CD4-positive, alpha-beta T cell treated with Interleukin-17A for 1 hour (primary cell): ENCODE measurements around the gene CENPT.
A peak's percentile ranks its signal among the peaks of the same experiment; 100 is the strongest.
"Not testable (repeated sequence)": the region's sequence is repeated elsewhere in the genome, so short reads cannot be mapped to it uniquely, and the experiment has no call there.

Experiments
- DNase-seq: peaks from one replicate; pipeline ENCODE4 v3.0.0-alpha.2; 2020

Gene CENPT

DNA sequence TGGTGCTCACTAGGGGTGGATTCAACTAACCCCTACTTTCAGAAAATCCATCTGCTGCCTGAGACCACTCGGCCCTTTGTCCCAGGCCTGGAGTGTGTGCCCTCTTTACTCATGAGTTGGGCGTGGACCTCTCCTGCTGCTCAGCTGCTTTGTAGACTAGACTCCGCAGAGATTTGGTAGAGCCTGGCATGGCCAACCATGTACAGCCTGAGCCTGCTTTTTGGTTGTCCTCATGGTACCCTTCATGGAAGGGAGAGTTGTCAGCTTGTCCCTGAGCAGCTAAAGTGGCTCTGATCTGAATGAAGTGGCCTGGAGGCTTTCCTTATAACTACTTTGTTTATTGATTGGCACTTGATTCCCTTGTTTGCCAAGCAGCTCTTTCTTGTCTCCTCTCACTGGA lies 26.9 kb upstream of the CENPT start:
- no peak for DNase-seq

DNA sequence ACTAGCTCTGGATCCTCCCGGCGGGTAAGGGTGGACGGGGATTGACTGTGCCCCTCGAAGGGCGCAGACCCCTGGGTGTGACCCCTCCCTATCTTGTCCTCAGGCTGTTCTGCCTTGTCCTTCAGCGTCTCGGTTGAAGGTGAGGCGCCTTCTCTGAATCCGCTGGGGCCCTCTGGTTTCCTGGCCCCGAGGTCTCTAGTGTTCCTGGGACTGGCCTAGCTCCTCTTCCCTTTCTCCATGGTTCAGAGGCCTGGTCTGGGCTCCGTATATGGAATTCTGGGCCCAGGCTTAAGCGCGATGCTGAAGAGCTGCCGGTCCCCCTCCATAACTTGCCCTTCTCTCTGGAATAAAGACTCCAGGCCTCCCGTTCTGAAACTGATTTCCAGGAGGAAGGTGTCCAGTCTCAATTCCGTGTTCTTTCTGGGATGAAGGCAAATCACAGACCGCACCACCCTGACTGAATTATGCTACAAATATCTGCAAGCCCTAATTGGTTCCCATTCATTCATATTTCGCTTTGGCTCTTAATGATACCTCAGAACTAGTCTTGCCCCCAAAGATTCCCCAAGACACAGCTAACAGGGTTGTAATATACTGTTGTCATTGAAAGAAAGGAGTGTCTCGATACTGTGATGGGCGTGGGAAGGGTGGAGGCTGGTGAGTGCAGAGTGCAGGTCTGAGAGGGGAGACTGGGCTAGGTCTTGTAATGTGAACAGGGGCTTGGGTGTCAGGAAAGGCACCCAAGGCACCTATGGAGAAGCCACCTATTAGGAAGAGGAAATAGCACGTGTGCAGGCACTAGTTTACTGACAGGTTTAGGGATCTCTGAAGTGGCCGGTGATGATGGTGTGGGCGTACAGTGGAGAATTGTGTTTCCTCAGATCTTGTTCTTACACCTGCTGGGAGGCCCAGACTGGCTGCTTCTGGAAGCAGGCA lies 26.2 kb upstream of the CENPT start:
- no peak for DNase-seq

DNA sequence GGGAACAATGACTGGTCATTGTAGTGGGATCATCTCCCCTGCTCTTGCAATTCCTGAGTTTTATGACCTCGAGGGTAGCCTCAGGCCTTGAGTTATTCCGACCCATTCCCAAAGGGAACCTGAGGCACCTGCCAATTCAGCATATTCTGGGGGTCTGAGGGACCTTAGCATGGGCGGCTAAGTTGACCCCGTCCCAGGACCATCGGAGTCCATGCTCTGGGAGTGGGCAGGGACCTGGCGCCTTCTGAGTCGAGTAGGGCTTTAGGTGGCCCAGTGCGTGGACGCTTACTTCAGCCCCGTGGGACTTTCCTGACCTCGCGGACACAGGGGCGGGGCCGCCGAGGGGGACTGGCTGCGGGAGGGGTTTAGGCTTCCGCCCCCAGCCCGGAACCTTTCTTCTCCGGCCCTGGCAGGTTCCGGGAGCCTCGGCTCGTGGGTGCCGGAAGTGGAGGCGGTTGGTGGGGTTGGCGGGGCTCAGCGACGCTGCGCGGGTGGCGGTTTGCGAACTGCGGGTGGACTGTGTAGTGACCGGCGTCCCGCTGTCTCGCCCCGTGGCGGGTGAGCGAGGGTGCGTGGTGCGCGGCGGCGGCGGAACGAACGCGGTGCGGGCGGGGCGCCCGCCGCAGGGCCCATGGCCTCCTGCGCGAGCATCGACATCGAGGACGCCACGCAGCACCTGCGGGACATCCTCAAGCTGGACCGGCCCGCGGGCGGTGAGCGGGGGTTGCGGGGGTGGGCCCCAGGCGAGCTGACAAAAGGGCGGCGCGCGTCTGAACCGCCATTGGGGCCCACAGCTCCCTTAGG lies 25.3 kb upstream of the CENPT start, which contains the start of gene EDC4:
EDC4 (plus strand) TSS at position 422 of the 804 bp plus-strand sequence; CDS start at position 632, 210 bp downstream.
- peak; percentile 91 for DNase-seq

DNA sequence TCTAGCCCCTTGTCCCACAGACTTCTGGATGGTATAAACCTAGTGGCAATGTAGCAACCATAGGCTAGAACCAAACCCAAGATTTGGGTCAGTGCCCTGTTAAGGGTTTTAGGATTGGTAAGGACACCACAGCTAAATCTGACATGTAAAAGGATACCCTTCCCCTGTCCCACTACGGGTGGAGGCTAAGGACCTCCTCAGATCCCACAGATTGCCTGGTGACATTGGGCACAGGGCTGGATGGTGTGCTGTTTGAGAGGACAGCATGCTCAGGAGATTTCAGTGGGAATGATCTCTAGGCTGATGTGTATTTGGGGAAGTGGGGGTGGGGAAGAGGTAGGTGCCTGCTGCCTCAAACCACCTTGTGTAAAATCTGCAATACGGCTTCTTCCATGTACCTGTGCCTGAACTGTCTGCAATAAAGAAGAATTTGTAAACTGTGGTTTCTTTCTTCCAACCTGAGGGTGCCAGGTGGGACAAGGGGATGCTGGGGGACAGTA lies 24.7 kb upstream of the CENPT start:
- no peak for DNase-seq

DNA sequence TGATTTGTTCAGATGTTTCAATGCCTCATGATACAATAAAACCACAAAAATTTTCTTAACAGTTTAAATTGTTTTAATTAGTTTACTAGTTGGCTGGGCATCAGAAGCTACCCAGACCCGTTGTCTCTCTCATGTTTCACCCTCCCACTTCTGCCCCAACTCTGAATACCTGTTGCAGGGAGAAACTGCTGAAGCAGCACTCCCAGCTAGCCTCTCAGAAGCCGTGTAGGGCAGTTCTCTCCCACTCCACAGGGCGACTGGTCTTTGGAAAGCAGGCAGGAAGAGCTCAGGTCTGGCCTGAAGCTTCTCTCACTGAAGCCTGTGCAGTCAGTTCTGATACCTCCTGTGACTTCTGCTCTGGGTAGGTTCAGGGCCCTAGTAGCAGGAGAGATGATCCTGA lies 23.8 kb upstream of the CENPT start:
- DNase-seq = no peak

DNA sequence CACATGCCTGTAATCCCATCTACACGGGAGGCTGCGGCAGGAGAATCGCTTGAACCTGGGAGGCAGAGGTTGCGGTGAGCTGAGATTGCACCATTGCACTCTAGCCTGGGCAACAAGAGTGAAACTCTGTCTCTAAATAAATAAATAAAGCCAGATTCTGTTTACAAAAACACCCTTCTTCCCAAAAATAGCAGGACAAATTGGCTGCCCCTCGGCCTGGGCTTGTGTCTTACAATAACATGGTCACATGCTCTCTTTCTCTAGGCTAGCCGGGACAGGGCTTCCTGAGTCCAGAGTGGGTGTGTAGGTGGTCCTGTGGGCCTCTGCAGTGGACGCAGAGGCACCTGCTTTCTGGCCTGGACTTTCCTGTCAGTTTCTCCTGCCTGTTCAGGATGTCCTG lies 22.2 kb upstream of the CENPT start:
- no peak for DNase-seq

DNA sequence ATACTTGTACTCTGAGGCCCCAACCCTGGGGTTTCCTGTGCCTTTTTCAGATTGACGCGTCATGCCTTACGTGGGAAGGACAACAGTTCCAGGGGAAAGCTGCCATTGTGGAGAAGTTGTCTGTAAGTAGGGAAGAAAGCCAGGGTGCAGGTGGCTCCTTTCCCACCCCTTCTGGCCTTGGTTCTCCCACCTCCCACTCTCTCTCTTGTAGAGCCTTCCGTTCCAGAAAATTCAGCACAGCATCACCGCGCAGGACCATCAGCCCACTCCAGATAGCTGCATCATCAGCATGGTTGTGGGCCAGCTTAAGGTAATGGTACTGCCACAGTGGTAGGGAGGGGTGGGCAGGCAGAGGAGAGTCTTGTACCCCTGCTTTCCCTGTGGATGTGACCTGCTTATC lies 20.8 kb upstream of the CENPT start:
- DNase-seq = no peak

DNA sequence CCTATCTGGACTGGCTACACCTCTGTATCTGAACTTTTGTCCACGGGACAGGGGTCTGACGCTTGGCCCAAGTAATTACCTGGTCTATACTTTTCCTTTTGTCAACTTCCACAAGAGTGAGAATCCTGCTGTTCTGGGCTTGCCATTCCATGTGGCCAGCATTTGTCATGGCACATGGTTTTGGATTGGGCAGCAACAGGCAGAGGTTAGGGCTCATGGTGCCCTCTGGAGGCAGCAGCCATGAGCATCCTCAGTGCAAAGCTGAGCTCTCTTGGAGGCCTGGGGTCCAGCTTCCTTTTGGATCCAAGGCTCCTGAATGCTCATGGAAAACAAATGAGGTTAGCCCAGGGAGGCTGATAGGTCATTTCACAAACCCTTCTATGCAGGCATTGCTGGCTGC lies 17.8 kb upstream of the CENPT start:
- peak; percentile 35 for DNase-seq

DNA sequence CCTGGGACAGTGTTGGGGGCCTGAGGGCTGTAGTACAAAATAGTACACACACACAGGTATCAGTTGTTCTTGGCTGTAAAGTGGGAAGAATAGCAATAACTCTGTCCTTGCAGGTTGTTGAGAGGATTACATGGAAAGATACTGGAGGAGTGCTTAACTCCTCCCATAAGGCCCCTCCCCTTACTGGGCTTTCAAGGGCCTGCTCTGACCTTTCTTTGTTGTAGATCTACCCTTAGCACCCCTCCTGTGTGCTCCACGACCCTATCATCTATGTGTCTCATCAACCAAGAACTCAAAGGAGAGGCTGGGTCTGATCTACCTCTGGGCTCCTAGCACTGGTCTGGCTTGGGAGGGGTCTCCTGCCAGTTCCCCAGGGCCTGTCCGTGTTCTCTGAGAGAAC lies 17.1 kb upstream of the CENPT start:
- no peak for DNase-seq

DNA sequence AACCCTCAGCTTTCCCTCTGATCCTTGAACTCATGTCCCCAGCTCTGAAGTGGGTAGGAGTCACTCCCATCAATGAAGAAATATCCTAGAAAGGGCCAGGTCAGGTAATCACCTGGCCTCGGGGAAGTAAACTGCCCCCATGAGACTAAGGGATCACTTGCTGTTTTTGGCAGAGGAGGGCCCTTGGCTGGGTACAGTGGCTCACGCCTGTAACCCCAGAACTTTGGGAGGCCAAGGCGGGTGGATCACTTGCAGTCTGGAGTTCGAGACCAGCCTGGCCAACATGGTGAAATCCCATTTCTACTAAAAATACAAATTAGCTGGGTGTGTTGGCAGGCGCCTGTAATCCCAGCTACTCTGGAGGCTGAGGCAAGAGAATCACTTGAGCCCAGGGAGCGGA lies 16.6 kb upstream of the CENPT start:
- DNase-seq = not testable (repeated sequence)

DNA sequence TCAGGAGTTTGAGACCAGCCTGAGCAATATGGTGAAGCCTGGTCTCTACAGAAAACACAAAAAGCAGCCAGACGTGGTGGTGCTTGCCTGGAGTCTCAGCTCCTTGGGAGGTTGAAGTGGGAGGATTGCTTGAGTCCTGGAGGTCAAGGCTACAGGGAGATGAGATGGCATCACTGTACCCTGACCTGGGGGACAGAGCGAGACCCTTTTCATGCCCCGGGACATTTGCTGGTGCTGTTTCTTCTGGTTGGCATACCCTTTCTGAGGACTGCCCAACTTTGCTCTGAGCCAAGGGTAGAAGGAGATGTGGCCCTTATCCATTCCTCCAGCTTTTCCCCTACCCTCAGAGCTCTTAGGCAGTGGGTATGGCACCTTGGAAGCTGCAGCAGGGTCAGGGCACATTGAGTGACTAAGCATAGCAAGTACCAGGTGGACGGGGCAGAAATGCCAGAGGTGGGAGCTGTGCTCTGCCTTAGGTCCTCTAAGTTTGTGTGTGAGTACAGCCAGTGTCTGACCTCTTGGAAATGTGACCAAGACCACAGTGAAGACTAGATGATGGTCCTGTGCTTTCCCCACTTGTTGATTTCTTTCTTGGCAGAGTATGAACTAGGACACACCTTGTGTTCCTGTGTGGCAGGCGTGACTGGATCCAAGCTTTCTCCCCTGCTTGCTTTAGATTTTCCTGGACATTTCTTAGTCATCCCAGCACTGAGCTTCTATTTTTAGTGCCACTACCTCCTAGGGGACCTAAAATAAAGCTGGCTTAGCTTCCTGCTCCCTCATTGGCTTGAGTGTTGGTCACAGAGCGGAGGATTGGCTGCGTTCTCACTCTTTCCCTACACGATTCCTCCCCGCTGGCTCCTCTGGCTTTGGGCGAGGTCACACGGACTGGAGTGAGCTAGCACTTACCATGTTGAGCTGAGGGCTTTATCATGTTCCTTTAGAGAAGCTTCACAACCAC lies 15.4 kb upstream of the CENPT start:
- DNase-seq = no peak

DNA sequence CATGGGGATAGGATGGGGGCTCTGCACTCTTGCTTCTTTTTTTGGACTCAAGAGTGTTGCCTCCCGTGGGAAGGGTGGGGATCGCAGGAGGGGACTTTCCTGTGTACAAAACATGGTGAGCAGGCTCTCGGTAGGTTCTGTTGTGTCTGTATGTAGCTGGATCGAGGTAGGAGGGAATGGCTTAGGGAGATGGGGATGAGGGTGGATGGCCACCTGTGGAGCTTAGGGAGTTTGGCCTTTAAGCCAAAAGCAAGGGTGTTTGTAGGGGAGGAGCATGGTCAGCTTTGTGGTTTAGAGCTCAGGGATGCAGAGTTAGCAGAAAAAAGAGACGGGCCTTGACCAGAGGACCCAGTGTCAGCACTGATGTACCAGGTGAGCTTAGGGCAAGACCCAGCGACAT lies 14.4 kb upstream of the CENPT start:
- no peak for DNase-seq

DNA sequence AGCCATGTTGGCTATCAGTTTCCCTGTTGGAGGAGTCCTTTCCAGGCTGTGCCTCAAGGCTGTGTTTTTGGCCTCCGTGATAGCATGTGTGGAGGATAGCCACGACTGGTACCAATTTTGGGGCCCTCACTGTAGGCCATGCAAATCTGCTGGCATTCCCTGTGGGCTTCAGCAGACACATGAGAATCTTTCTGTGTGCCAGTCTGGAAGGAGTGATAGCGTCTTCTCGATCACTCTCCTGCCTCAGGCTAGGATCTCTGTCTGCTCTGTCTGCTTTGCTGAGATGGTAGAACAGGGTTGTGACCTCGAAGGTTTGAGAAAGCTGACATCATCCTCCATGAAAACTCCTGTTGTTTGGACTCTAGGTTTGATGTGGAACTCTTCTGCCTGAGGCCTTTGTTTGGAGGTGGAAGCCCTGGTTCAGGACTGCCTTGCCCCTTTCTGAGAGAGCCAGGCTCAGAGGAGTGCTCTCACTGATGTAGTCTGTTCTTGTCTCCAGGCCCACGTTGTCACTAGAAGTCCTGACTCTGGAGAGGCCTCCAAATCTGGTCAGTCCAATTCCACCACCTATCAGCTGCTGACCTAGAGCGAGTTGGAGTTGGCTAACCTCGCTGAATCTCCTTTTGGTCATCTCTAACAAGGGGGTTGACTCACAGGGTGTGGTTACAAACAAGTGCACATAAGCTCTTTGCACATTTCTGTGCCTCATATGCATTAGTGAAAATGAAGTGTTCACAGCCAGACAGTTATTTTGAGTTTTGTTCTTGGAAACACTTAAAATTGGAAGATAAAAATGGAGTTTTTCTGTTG lies 13.3 kb upstream of the CENPT start:
- no peak for DNase-seq

DNA sequence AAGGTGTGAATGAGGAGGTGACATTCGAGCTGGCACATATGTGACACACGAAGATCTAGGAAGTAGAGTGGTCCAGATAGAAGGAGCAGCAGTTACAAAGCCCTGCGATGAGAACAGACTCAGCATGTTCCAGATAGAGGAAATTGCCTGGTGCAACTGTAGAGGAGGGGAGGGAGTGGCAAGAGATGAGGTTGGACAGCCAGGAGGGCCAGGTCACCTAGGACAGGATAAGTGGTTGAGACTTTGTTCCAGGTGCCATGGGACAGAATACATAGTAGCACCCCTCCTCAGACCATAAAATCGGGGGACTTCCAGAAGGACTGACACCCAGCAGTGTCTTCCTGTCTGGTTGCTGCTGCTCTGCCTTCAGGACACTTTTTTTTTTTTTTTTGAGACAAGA lies 11.0 kb upstream of the CENPT start:
- no peak for DNase-seq

DNA sequence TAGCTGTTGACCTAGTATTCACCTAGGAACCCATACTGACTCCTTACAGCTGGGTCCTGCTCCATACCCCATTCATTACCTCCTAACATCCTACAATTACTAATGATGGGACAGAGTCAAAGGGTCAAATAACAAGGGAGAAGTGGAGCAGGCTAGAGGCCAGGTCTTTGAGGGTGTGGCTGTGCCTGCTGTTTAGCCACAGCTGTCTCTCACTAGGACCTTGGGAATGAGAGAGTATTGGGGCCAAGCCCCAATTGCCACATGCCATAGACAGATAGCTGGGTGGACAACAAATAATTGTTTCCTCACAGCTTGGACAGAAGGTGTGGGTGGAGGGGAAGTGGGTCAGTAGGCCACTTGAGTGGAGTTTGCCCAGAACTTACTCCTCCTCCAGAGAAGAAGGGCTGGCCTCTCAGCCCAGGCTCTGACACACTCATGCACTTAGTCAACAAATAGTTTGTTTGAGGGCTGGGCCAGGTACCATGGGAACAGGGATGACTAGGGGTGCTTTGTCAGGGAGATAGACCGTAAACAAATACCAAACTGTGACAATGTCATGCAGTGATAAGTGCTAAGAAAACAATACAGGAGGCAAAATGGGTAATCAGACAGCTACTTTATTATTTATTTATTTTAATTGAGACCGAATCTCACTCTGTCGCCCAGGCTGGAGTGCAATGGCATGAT lies 10.2 kb upstream of the CENPT start:
- DNase-seq = peak; percentile 41

DNA sequence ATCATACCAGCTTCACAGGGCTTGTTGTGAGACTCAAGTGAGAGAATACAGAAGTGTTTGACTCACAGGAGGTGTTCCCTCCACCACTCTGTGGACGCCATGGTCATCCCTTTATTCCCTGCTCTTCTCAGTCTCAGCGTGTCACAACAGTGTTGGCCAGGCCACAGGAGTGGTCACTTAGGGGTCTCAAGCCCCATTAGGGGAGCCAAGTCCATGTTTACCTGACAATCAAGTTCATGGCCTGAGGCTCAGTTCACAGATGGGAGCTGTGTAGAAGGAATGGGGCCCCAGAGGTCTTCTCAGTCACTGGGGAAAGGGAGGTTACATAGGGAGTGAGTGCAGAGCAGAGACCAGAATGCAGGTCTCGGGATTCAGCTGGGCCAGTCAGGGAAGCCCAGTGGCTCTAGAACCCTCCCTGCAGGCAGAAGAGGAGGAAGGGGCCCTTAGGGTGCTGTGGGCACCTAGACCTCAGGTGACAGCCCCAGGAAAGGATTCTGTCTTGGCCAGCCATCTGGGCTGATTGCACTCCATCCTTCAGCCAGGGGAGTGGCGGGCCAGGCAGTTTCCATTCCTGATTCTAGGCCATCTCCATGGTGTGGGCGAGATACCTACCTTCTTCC lies 9.5 kb upstream of the CENPT start:
- DNase-seq = no peak

DNA sequence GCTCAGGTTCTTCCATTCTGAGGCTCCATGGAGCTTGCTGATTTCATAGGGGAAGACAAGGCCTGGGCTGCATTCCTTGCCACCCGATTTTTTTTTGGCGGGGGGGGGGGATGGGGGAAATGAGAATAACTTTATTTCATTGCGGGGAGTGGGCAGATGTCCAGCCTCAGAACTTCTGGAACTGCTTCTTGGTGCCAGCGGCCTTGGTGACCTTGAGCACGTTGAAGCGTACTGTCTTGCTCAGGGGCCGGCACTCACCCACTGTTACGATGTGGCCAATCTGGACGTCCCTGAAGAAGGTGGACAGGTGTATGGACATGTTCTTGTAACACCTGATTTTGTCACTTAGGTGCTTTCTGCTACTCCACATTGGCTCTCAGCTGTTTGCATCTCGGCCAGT lies 8.3 kb upstream of the CENPT start:
- DNase-seq = no peak

DNA sequence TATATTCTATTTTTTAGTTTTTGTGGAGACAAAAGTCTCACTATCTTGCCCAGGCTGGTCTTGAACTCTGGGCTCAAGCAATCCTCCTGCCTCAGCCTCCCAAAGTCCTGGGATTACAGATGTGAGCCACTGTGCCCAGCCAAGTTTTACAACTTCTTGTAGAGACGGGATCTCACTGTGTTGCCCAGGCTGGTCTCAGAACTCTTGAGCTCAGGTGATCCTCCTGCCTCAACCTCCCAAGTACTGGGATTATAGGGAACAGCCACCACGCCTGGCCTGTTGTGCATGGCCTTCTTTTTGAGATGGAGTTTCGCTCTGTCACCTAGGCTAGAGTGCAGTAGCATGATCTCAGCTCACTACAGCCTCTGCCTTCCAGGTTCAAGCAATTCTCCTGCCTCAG lies 6.2 kb upstream of the CENPT start:
- no peak for DNase-seq

DNA sequence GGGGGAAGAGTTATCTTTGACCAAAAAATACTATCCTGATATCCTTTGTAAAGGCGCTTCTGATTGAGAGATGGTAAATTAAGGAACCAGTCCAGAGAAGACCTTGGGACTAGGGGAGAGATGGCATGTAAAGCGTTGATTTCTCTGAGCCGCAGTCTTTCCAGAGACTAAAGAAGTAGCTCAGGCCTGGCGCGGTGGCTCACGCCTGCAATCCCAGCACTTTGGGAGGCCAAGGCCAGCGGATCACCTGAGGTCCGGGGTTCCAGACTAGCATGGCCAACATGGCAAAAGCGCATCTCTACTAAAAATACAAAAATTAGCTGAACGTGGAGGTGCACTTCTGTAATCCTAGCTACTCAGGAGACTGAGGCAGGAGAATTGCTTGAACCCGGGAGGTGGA lies 625 bp upstream of the CENPT start:
- DNase-seq = no peak

DNA sequence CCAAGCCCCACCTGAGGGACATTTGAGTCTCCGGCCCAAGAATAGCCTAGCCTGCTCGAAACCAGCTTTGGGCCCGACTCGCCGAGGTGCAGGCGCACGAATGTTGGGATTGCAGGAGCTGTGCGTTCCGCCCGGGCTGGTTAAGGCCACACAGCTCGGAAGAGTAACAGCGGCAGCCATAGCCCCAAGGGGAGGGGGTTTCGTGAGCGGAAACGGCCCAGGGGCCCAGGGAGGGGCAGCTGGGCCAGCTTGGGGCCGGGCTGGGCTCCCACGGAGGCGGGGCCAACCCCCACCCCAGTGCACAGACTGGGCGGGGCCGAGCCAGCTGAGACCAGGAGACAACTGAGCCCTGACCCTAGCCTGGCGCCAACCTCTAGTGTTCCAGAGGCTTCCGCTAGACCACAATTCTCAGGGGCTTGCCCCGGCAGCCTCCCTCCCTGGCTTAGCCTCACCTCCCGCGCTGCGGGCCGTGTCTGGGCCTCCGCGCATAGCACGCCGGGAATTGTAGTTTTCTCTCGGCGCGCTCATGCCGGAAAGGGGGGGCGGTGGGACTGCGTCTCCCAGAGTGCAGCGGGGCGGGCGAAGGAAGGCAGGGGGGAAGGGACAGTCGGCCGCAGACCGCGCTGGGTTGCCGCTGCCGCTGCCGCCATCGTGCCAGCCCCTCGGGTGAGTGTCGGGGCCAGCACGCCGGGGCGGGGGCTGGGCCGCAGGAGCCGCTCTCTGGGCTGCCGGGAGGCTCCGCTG lies 1.0 kb downstream of the CENPT start, which contains the start of gene NUTF2:
NUTF2 (plus strand) TSS at position 614 of the 744 bp plus-strand sequence. CDS start 18,198 bp downstream, outside the sequence.
- peak; percentile 96 for DNase-seq
